H1 (cell line): ENCODE data around the gene TTC23. TPM values are rescaled to one million over a fixed set of nuclear protein-coding genes. Genes with fewer than 3 reads are reported as not detected.

ENCODE experiments used
- CTCF ChIA-PET: fragments of 300-600 bp; sonication (Branson Sonifier 250); formaldehyde crosslinking; loops from one replicate; lab custom pipeline; 2021; ENCODE audit not compliant: partially characterized antibody; lab: Charles Lee
- POLR2A ChIA-PET: fragments of 300-600 bp; sonication (Branson Sonifier 250); formaldehyde crosslinking; loops from one replicate; lab custom pipeline; 2021; ENCODE audit warnings: inconsistent platforms; ENCODE audit not compliant: partially characterized antibody; lab: Charles Lee
- DNase-seq, 2 experiments: peaks; one replicate each; pipeline versions ENCODE4 v3.0.0 to v3.0.0-alpha.2; 2010 to 2022; ENCODE audit warnings: low spot score in 2 of 2, low read depth in 1 of 2, mixed read lengths in 1 of 2
- FAIRE-seq: peaks from 2 replicates; lab custom pipeline; 2011; peaks lifted over from hg19 to GRCh38; lab: Jason Lieb, UNC
- H2AFZ ChIP-seq: 2 replicates; pipeline ENCODE4 v1.8.1; 2012; ENCODE audit warnings: low read length, inconsistent platforms
- H2AK5ac ChIP-seq: 2 replicates; pipeline ENCODE4 v1.6.1; 2013; ENCODE audit warnings: low read depth, low read length
- H2BK120ac ChIP-seq: replicated peaks from 2 replicates; pipeline ENCODE3; 2013; ENCODE audit warnings: low read depth, low read length, inconsistent platforms
- H2BK12ac ChIP-seq: 2 replicates; pipeline ENCODE4 v1.6.1; 2013; ENCODE audit warnings: low read depth, low read length
- H2BK15ac ChIP-seq: 2 replicates; pipeline ENCODE4 v1.6.1; 2013; ENCODE audit warnings: low read length
- H2BK20ac ChIP-seq: 2 replicates; pipeline ENCODE4 v1.6.1; 2013; ENCODE audit warnings: low read length
- H2BK5ac ChIP-seq: 2 replicates; pipeline ENCODE4 v1.6.1; 2013; ENCODE audit warnings: low read depth, low read length
- H3K14ac ChIP-seq: 2 replicates; pipeline ENCODE4 v1.6.1; 2013; ENCODE audit warnings: inconsistent platforms; ENCODE audit not compliant: insufficient read length
- H3K18ac ChIP-seq: 2 replicates; pipeline ENCODE4 v1.6.1; 2013; ENCODE audit warnings: low read length; ENCODE audit errors: extremely low read depth
- H3K23ac ChIP-seq: 2 replicates; pipeline ENCODE4 v1.6.1; 2013; ENCODE audit warnings: inconsistent platforms; ENCODE audit not compliant: insufficient read length
- H3K23me2 ChIP-seq: 2 replicates; pipeline ENCODE4 v1.6.1; 2013; ENCODE audit warnings: low read depth, low read length
- H3K27ac ChIP-seq: 2 replicates; pipeline ENCODE4 v1.6.1; 2011; ENCODE audit warnings: low read depth, low read length, inconsistent platforms
- H3K27me3 ChIP-seq, 4 experiments: replicated peaks in 1 of 4; 1 replicate in 1 of 4; 2 replicates in 3 of 4; pipeline versions ENCODE4 v1.6.1 to v1.8.1; 2011 to 2013; ENCODE audit warnings: low read length in 3 of 4, mild to moderate bottlenecking in 3 of 4, inconsistent platforms in 2 of 4, mixed read lengths in 2 of 4, moderate library complexity in 1 of 4; ENCODE audit not compliant: control insufficient read depth in 3 of 4, insufficient read depth in 3 of 4; ENCODE audit errors: extremely low read depth in 1 of 4
- H3K36me3 ChIP-seq, 4 experiments: 2 replicates each; pipeline versions ENCODE4 v1.6.1 to v1.8.1; 2011 to 2013; ENCODE audit warnings: mild to moderate bottlenecking in 4 of 4, low read length in 3 of 4, moderate library complexity in 2 of 4, control low read depth in 1 of 4, inconsistent platforms in 1 of 4; ENCODE audit not compliant: insufficient read depth in 4 of 4, control insufficient read depth in 2 of 4
- H3K4ac ChIP-seq: replicated peaks from 2 replicates; pipeline ENCODE3; 2013; ENCODE audit warnings: low read length, low read depth, mixed read lengths, inconsistent platforms; ENCODE audit not compliant: insufficient read length
- H3K4me1 ChIP-seq, 4 experiments: replicated peaks in 1 of 4; 1 replicate in 1 of 4; 2 replicates in 3 of 4; pipeline versions ENCODE4 v1.6.1 to v1.8.1; 2011 to 2013; ENCODE audit warnings: low read length in 3 of 4, inconsistent platforms in 2 of 4, mixed read lengths in 1 of 4; ENCODE audit not compliant: insufficient read depth in 4 of 4, control insufficient read depth in 3 of 4
- H3K4me2 ChIP-seq, 2 experiments: 2 replicates each; pipeline versions ENCODE4 v1.6.1 to v1.8.1; 2011 to 2013; ENCODE audit warnings: low read depth in 2 of 2, low read length in 2 of 2, control low read depth in 1 of 2, inconsistent platforms in 1 of 2, mild to moderate bottlenecking in 1 of 2; ENCODE audit not compliant: insufficient read depth in 1 of 2
- H3K4me3 ChIP-seq, 4 experiments: fragments of 200-600, 300-600 bp in 1 of 4; sonication (generic), shearing (Covaris generic), sonication (Bioruptor Twin) in 1 of 4; 2 replicates each; pipeline versions ENCODE4 v1.5.1 to v1.8.1; 2011 to 2016; ENCODE audit warnings: low read length in 4 of 4, low read depth in 3 of 4, control low read depth in 2 of 4, inconsistent platforms in 2 of 4, mild to moderate bottlenecking in 2 of 4, mixed read lengths in 1 of 4, moderate library complexity in 1 of 4; ENCODE audit not compliant: insufficient read depth in 2 of 4; ENCODE audit errors: extremely low read depth in 1 of 4
- H3K56ac ChIP-seq: replicated peaks from 2 replicates; pipeline ENCODE3; 2013; ENCODE audit warnings: low read depth, mild to moderate bottlenecking, mixed read lengths, low read length, inconsistent platforms; ENCODE audit not compliant: insufficient read length
- H3K79me1 ChIP-seq: 2 replicates; pipeline ENCODE4 v1.6.1; 2013; ENCODE audit warnings: low read depth, low read length, control low read depth
- H3K79me2 ChIP-seq, 2 experiments: 2 replicates each; pipeline versions ENCODE4 v1.6.1 to v1.8.1; 2012 to 2013; ENCODE audit warnings: low read length in 2 of 2, mild to moderate bottlenecking in 2 of 2, inconsistent platforms in 1 of 2; ENCODE audit not compliant: insufficient read depth in 2 of 2, control insufficient read depth in 1 of 2
- H3K9ac ChIP-seq, 4 experiments: replicated peaks in 1 of 4; 1 replicate in 1 of 4; 2 replicates in 3 of 4; pipeline versions ENCODE4 v1.6.1 to v1.8.1; 2011 to 2013; ENCODE audit warnings: low read depth in 3 of 4, low read length in 3 of 4, control low read depth in 2 of 4, mild to moderate bottlenecking in 2 of 4, moderate library complexity in 2 of 4, inconsistent platforms in 1 of 4; ENCODE audit errors: extremely low read depth in 1 of 4
- H3K9me3 ChIP-seq, 2 experiments: 2 replicates each; pipeline versions ENCODE4 v1.6.1 to v1.8.1; 2012 to 2013; ENCODE audit warnings: mild to moderate bottlenecking in 2 of 2, moderate library complexity in 2 of 2, control low read depth in 1 of 2, inconsistent platforms in 1 of 2, low read depth in 1 of 2, low read length in 1 of 2, mixed read lengths in 1 of 2; ENCODE audit not compliant: insufficient read depth in 2 of 2
- H4K20me1 ChIP-seq, 2 experiments: replicated peaks in 1 of 2; 2 replicates each; pipeline versions ENCODE3 to v1.8.1; 2011 to 2013; ENCODE audit warnings: inconsistent platforms in 2 of 2, low read length in 2 of 2, mild to moderate bottlenecking in 1 of 2; ENCODE audit not compliant: insufficient read depth in 2 of 2, control insufficient read depth in 1 of 2
- H4K5ac ChIP-seq: 2 replicates; pipeline ENCODE4 v1.6.1; 2013; ENCODE audit warnings: low read length, low read depth, mixed read lengths, inconsistent platforms; ENCODE audit not compliant: insufficient read length
- H4K8ac ChIP-seq: 2 replicates; pipeline ENCODE4 v1.8.0; 2013; ENCODE audit warnings: mild to moderate bottlenecking, moderate library complexity, low read length, inconsistent platforms; ENCODE audit not compliant: insufficient read depth; ENCODE audit errors: extremely low read depth
- H4K91ac ChIP-seq: replicated peaks from 2 replicates; pipeline ENCODE3; 2013; ENCODE audit warnings: low read length, mixed read lengths, inconsistent platforms; ENCODE audit not compliant: insufficient read length
- GTF2F1 ChIP-seq: IDR thresholded peaks from 2 replicates; pipeline ENCODE4 v1.6.1; 2012; ENCODE audit warnings: low read depth, low read length, improper control_type of control experiment, borderline replicate concordance
- TBP ChIP-seq: IDR thresholded peaks from 2 replicates; pipeline ENCODE4 v1.6.1; 2011; ENCODE audit warnings: low read depth, low read length, improper control_type of control experiment
- YY1 ChIP-seq: IDR thresholded peaks from 2 replicates; pipeline ENCODE4 v1.6.1; 2011; ENCODE audit warnings: low read depth, mild to moderate bottlenecking, low read length
- WGBS, 2 experiments: shearing (Covaris generic) in 1 of 2; methylation state at CpG; one replicate each; pipeline versions ENCODE4 v1.1.6 to v1.1.7; 2013 to 2015; ENCODE audit warnings: low lambda C conversion rate in 2 of 2, mixed read lengths in 2 of 2, inconsistent platforms in 1 of 2, low coverage in 1 of 2, missing lambda C conversion rate in 1 of 2; ENCODE audit not compliant: insufficient replicate concordance in 2 of 2, insufficient coverage in 1 of 2, insufficient read length in 1 of 2; ENCODE audit errors: extremely low coverage in 1 of 2, missing lambda C conversion rate in 1 of 2; 5-methylcytosine and 5-hydroxymethylcytosine counted together
- polyA plus RNA-seq, 7 experiments: library from polyadenylated mRNA; depleted of rRNA in 3 of 7; stranded (reverse) in 5 of 7; unstranded in 2 of 7; fragments of >200 nt in 5 of 7; fragments of 200-250 nt in 2 of 7; gene quantifications; 1 replicate in 5 of 7; 2 replicates in 1 of 7; 4 replicates in 1 of 7; pipeline versions ENCODE4 v1.2.1 to v1.2.3, GENCODE V29; 2011 to 2013; ENCODE audit warnings: missing spikeins in 2 of 7, mixed read lengths in 2 of 7
- total RNA-seq: library from RNA; stranded (reverse); fragmentation: NEBNext Ultra II Directional; extraction: Animal tissue kit (Norgen Biotek cat#: 25700); gene quantifications from 2 replicates; pipeline ENCODE4 v1.2.1, GENCODE V29; 2021

TTC23 gene
- total and polyA plus RNA-seq, 2 of the 8 experiments (the other 6 are each of a cell fraction or from before 2014, with no cell fraction given) = 4.8 to 23.0 TPM

DNA sequence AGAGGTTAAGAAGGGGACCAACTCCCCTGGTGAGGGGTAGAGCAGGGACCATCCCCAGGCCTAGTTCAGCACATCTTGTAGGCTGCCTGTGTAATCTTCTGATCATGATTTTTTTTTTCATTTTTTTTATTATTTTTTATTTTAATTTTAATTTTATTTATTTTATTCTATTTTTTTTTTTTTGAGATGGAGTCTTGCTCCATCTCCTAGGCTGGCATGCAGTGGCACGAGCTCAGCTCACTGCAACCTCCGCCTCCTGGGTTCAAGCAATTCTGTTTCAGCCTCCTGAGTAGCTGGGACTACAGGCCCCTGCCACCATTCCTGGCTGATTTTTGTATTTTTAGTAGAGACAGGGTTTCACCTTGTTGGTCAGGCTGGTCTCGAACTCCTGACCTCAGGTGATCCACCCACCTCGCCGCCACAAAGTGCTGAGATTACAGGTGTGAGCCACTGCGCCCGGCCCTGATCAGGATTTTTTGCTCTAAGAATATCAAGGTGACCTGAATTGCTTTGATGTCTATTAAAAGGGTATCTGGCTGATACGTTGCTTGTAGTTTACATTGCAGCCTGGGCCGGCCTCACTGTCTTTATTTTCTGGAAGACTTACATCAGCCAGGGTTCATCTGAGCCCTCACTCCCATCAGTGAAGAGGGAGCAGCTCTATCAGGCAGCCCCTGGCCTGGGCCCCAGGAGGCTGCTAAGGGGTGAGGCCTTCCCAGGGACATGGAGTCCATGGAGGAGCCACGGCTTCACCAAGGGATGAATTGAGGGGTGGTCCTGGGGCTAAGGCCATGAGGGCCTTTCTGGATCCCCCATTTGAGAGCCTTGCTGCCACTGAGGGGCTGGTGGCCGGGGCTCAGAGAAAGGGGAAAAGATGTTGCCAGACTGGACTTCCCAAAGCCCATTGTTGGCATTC lies 133.8 kb downstream of the TTC23 start:
- Histone ChIP-seq H3K9ac (no peak overlapping the region), H2AK5ac (no peak overlapping the region), H3K23me2 (no peaks in the 10 kb centered on the region), H4K5ac (no peak overlapping the region), H4K20me1 (no peaks in the 10 kb centered on the region), H3K27ac (no peak overlapping the region), H3K36me3 (no peaks in the 10 kb centered on the region), H3K18ac (no peak overlapping the region), H3K56ac (no peak overlapping the region), H2BK15ac (no peak overlapping the region), H3K4me1 (peaks cover 0 to 3% (median 0%) of the 10 kb centered on the region in 4 experiments; a peak in 1 of 7 replicates), H3K4ac (no peak overlapping the region), H3K23ac (no peak overlapping the region), H4K91ac (no peak overlapping the region), H2BK120ac (no peak overlapping the region), H3K79me2 (no peaks in the 10 kb centered on the region), H2BK20ac (no peak overlapping the region), H4K8ac (no peak overlapping the region), H3K79me1 (no peaks in the 10 kb centered on the region), H3K27me3 (no peaks in the 10 kb centered on the region), H2BK12ac (no peak overlapping the region), H2BK5ac (no peak overlapping the region), H3K4me3 (no peak overlapping the region), H3K4me2 (no peak overlapping the region), H3K14ac (no peak overlapping the region), H2AFZ (no peak overlapping the region), H3K9me3 (no peaks in the 10 kb centered on the region)
- no peak for TF ChIP-seq YY1
- TF ChIP-seq GTF2F1 = no peak
- no peak for TF ChIP-seq TBP
- no peak for DNase-seq
- POLR2A ChIA-PET = interaction anchor here (0.7 kb wide), 1 partner anchor 191 kb away, joined by 3 read pairs; no protein-coding TSS in a partner anchor
- CTCF ChIA-PET = interaction anchor here (0.6 to 1.9 kb wide), 3 partner anchors 10 to 15 kb away, joined by 3 to 8 read pairs (median 6); no protein-coding TSS in a partner anchor
- WGBS, 2 experiments = 83% methylated on average over 11 of the region's 11 CpGs; no CpG with 5 or more reads in 1 of the 2 experiments
- FAIRE-seq = no peak
